H9 (cell line): ENCODE measurements around the gene P2RX7. TPM values are rescaled to one million over a fixed set of nuclear protein-coding genes. Genes with fewer than 3 reads are reported as not detected.

Experiments used
- DNase-seq: peaks from one replicate; pipeline ENCODE4 v3.0.0-alpha.2; 2017
- H2AFZ ChIP-seq: one replicate; pipeline ENCODE4 v1.6.1; 2013; ENCODE audit warnings: mild to moderate bottlenecking, low read length, control low read depth, moderate library complexity
- H2AK5ac ChIP-seq: 2 replicates; pipeline ENCODE4 v1.6.1; 2013; ENCODE audit warnings: low read length, control low read depth, mixed read lengths; ENCODE audit not compliant: insufficient read length
- H2BK120ac ChIP-seq: one replicate; pipeline ENCODE4 v1.6.1; 2013; ENCODE audit warnings: low read depth, mild to moderate bottlenecking, low read length, control low read depth, inconsistent platforms; ENCODE audit not compliant: poor library complexity, severe bottlenecking
- H2BK12ac ChIP-seq: 2 replicates; pipeline ENCODE4 v1.6.1; 2013; ENCODE audit warnings: low read length, control low read depth, mixed read lengths, low read depth; ENCODE audit not compliant: insufficient read length
- H2BK15ac ChIP-seq: 2 replicates; pipeline ENCODE4 v1.6.1; 2013; ENCODE audit warnings: low read depth, low read length, control low read depth
- H2BK20ac ChIP-seq: one replicate; pipeline ENCODE4 v1.6.1; 2013; ENCODE audit warnings: low read depth, mild to moderate bottlenecking, low read length, control low read depth, inconsistent platforms; ENCODE audit not compliant: poor library complexity, severe bottlenecking
- H2BK5ac ChIP-seq: 2 replicates; pipeline ENCODE4 v1.6.1; 2013; ENCODE audit warnings: low read length, control low read depth, mixed read lengths; ENCODE audit not compliant: insufficient read length
- H3K14ac ChIP-seq: 2 replicates; pipeline ENCODE4 v1.6.1; 2013; ENCODE audit warnings: low read length, control low read depth; ENCODE audit not compliant: insufficient read depth
- H3K18ac ChIP-seq: 2 replicates; pipeline ENCODE4 v1.6.1; 2013; ENCODE audit warnings: low read depth, mild to moderate bottlenecking, mixed read lengths, low read length, control low read depth; ENCODE audit not compliant: insufficient read length
- H3K23ac ChIP-seq: 2 replicates; pipeline ENCODE4 v1.6.1; 2013; ENCODE audit warnings: low read length, control low read depth, mixed read lengths, low read depth; ENCODE audit not compliant: insufficient read length
- H3K23me2 ChIP-seq: 2 replicates; pipeline ENCODE4 v1.6.1; 2013; ENCODE audit warnings: low read depth, mild to moderate bottlenecking, mixed read lengths, low read length, control low read depth; ENCODE audit not compliant: insufficient read length, poor library complexity, severe bottlenecking
- H3K27ac ChIP-seq: 2 replicates; pipeline ENCODE4 v1.5.1; 2013; ENCODE audit warnings: low read length, control low read depth, mixed read lengths, low read depth; ENCODE audit not compliant: insufficient read length
- H3K27me3 ChIP-seq: 2 replicates; pipeline ENCODE4 v1.6.1; 2013; ENCODE audit warnings: low read length, control low read depth, inconsistent platforms; ENCODE audit not compliant: insufficient read depth
- H3K4ac ChIP-seq: 2 replicates; pipeline ENCODE4 v1.6.1; 2013; ENCODE audit warnings: low read depth, mild to moderate bottlenecking, control low read depth, inconsistent platforms, low read length, moderate library complexity
- H3K4me1 ChIP-seq: 2 replicates; pipeline ENCODE4 v1.6.1; 2013; ENCODE audit warnings: low read length, control low read depth, inconsistent platforms; ENCODE audit not compliant: insufficient read depth
- H3K4me2 ChIP-seq: 2 replicates; pipeline ENCODE4 v1.6.1; 2013; ENCODE audit warnings: low read length, control low read depth, mixed read lengths; ENCODE audit not compliant: insufficient read length, insufficient read depth
- H3K56ac ChIP-seq: 2 replicates; pipeline ENCODE4 v1.6.1; 2013; ENCODE audit warnings: low read depth, mild to moderate bottlenecking, mixed read lengths, low read length, control low read depth; ENCODE audit not compliant: insufficient read length
- H3K79me1 ChIP-seq: 2 replicates; pipeline ENCODE4 v1.6.1; 2013; ENCODE audit warnings: low read depth, mild to moderate bottlenecking, moderate library complexity, low read length, control low read depth, inconsistent platforms; ENCODE audit not compliant: insufficient read depth, poor library complexity, severe bottlenecking
- H3K79me2 ChIP-seq: 2 replicates; pipeline ENCODE4 v1.6.1; 2013; ENCODE audit warnings: low read length, control low read depth, inconsistent platforms; ENCODE audit not compliant: insufficient read depth
- H3K9ac ChIP-seq: 2 replicates; pipeline ENCODE4 v1.6.1; 2013; ENCODE audit warnings: low read length, control low read depth, mixed read lengths; ENCODE audit not compliant: insufficient read length; ENCODE audit errors: extremely low read depth
- H3K9me3 ChIP-seq: one replicate; pipeline ENCODE4 v1.6.1; 2013; ENCODE audit warnings: low read depth, low read length, inconsistent platforms; ENCODE audit not compliant: control insufficient read depth
- H3T11ph ChIP-seq: one replicate; pipeline ENCODE4 v1.6.1; 2013; ENCODE audit warnings: mild to moderate bottlenecking, low read length, control low read depth, inconsistent platforms
- H4K20me1 ChIP-seq: one replicate; pipeline ENCODE4 v1.6.1; 2013; ENCODE audit not compliant: control insufficient read depth, insufficient read length, insufficient read depth
- H4K5ac ChIP-seq: 2 replicates; pipeline ENCODE4 v1.6.1; 2013; ENCODE audit warnings: low read depth, mild to moderate bottlenecking, mixed read lengths, low read length, control low read depth; ENCODE audit not compliant: insufficient read length
- H4K8ac ChIP-seq: replicated peaks from 2 replicates; pipeline ENCODE4 v1.6.1; 2013; ENCODE audit warnings: low read length, control low read depth, mixed read lengths, low read depth; ENCODE audit not compliant: insufficient read length
- H4K91ac ChIP-seq: 2 replicates; pipeline ENCODE4 v1.6.1; 2013; ENCODE audit warnings: low read depth, mild to moderate bottlenecking, moderate library complexity, mixed read lengths, low read length, control low read depth; ENCODE audit not compliant: insufficient read length
- H3K27ac Mint-ChIP-seq, 3 experiments: 2 replicates in 2 of 3; 3 replicates in 1 of 3; pipeline ENCODE4 v1.8.0; 2020 to 2021; ENCODE audit warnings: mixed read lengths in 3 of 3, mild to moderate bottlenecking in 1 of 3, moderate library complexity in 1 of 3
- H3K27me3 Mint-ChIP-seq: 2 replicates; pipeline ENCODE4 v1.8.0; 2021; ENCODE audit warnings: low read depth, mild to moderate bottlenecking, moderate library complexity, mixed read lengths
- H3K36me3 Mint-ChIP-seq, 3 experiments: 2 replicates in 2 of 3; 3 replicates in 1 of 3; pipeline ENCODE4 v1.8.0; 2020 to 2021; ENCODE audit warnings: low read depth in 3 of 3, mixed read lengths in 3 of 3; ENCODE audit not compliant: insufficient read depth in 1 of 3
- H3K4me1 Mint-ChIP-seq, 2 experiments: 2 replicates each; pipeline ENCODE4 v1.8.0; 2020; ENCODE audit warnings: mixed read lengths in 2 of 2
- H3K4me3 Mint-ChIP-seq, 2 experiments: 2 replicates in 1 of 2; 3 replicates in 1 of 2; pipeline ENCODE4 v1.8.0; 2020 to 2021; ENCODE audit warnings: mild to moderate bottlenecking in 2 of 2, mixed read lengths in 2 of 2, moderate library complexity in 1 of 2
- H3K9me3 Mint-ChIP-seq, 2 experiments: 2 replicates in 1 of 2; 3 replicates in 1 of 2; pipeline ENCODE4 v1.8.0; 2020; ENCODE audit warnings: mild to moderate bottlenecking in 2 of 2, mixed read lengths in 2 of 2, moderate library complexity in 1 of 2
- WGBS: extraction: QIAGEN DNeasy Blood & Tissue Kit; methylation state at CpG from one replicate; pipeline ENCODE4 v1.1.7; 2013; ENCODE audit warnings: missing lambda C conversion rate, low lambda C conversion rate, mixed read lengths; ENCODE audit not compliant: insufficient read length; ENCODE audit errors: extremely low coverage; 5-methylcytosine and 5-hydroxymethylcytosine counted together
- total RNA-seq: library from RNA; stranded (reverse); gene quantifications from 2 replicates; pipeline ENCODE4 v1.2.1, GENCODE V29; 2021
- TF ChIP-seq, protein P1 (sequence below): fragments of 200-600 bp; sonication (generic); conservative IDR thresholded peaks from 3 replicates; pipeline ENCODE4 v1.8.0; 2021; ENCODE audit warnings: antibody characterized with exemption, mild to moderate bottlenecking

Gene P2RX7
- total RNA-seq, 1 experiment from 2014 or later, result 0.09 TPM

GRCh38 chr12:121232977-121233627 is 100.4 kb downstream of the P2RX7 start:
- no peak overlapping the region for H3K18ac ChIP-seq
- H3K14ac ChIP-seq, result no peak overlapping the region
- H4K91ac ChIP-seq, result no peak overlapping the region
- no peak overlapping the region for H3K9ac ChIP-seq
- no peaks in the 10 kb centered on the region for H3K27me3 Mint-ChIP-seq
- H3K27me3 ChIP-seq, result no peaks in the 10 kb centered on the region
- no peak overlapping the region for H2BK15ac ChIP-seq
- H3K4me3 Mint-ChIP-seq, result no peak overlapping the region; a peak in 1 of 5 replicates
- H3K36me3 Mint-ChIP-seq, result peaks cover 6 to 24% (median 11%) of the 10 kb centered on the region in 3 experiments; a peak in 6 of 7 replicates
- no peaks in the 10 kb centered on the region; a peak in 1 of 5 replicates for H3K9me3 Mint-ChIP-seq
- no peaks in the 10 kb centered on the region for H3K79me1 ChIP-seq
- no peak overlapping the region for H2AK5ac ChIP-seq
- H3K23ac ChIP-seq, result no peak overlapping the region
- TF ChIP-seq, protein P1, sequence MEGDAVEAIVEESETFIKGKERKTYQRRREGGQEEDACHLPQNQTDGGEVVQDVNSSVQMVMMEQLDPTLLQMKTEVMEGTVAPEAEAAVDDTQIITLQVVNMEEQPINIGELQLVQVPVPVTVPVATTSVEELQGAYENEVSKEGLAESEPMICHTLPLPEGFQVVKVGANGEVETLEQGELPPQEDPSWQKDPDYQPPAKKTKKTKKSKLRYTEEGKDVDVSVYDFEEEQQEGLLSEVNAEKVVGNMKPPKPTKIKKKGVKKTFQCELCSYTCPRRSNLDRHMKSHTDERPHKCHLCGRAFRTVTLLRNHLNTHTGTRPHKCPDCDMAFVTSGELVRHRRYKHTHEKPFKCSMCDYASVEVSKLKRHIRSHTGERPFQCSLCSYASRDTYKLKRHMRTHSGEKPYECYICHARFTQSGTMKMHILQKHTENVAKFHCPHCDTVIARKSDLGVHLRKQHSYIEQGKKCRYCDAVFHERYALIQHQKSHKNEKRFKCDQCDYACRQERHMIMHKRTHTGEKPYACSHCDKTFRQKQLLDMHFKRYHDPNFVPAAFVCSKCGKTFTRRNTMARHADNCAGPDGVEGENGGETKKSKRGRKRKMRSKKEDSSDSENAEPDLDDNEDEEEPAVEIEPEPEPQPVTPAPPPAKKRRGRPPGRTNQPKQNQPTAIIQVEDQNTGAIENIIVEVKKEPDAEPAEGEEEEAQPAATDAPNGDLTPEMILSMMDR, result peak; percentile 48
- no peak overlapping the region for H2BK120ac ChIP-seq
- H2BK20ac ChIP-seq, result no peak overlapping the region
- H4K5ac ChIP-seq, result no peak overlapping the region
- no peak overlapping the region for H2AFZ ChIP-seq
- no peak overlapping the region for H3K27ac ChIP-seq
- DNase-seq, result peak; percentile 72
- no peaks in the 10 kb centered on the region for H3K4me1 ChIP-seq
- H2BK5ac ChIP-seq, result no peak overlapping the region
- WGBS, result no CpG with 5 or more reads among the region's 14 CpGs
- no peaks in the 10 kb centered on the region for H3K9me3 ChIP-seq
- no peaks in the 10 kb centered on the region for H4K20me1 ChIP-seq
- no peaks in the 10 kb centered on the region for H3K23me2 ChIP-seq
- H3K4ac ChIP-seq, result no peak overlapping the region
- no peaks in the 10 kb centered on the region for H3K79me2 ChIP-seq
- no peak overlapping the region for H3T11ph ChIP-seq
- peaks cover 8 to 10% of the 10 kb centered on the region in 2 experiments for H3K4me1 Mint-ChIP-seq
- H4K8ac ChIP-seq, result no peak overlapping the region
- no peak overlapping the region for H3K27ac Mint-ChIP-seq
- no peak overlapping the region for H2BK12ac ChIP-seq
- no peak overlapping the region for H3K4me2 ChIP-seq
- no peak overlapping the region for H3K56ac ChIP-seq
